Activated CD4-positive, alpha-beta T cell treated with anti-CD3 and anti-CD28 coated beads, Interleukin-2, amount 50 U/mL, for 16 hours (primary cell): ENCODE measurements around the gene RNPEPL1.
"Not testable (repeated sequence)": the region's sequence is repeated elsewhere in the genome, so short reads cannot be mapped to it uniquely, and the experiment has no call there.

Source experiments
- DNase-seq: peaks from one replicate; pipeline ENCODE4 v3.0.0-alpha.2; 2020

RNPEPL1 gene

GRCh38 chr2:240538031-240538780 is 30.1 kb upstream of the RNPEPL1 start:
- no peak for DNase-seq

GRCh38 chr2:240539101-240539500 is 29.2 kb upstream of the RNPEPL1 start:
- not testable (repeated sequence) for DNase-seq

GRCh38 chr2:240539906-240540305 is 28.4 kb upstream of the RNPEPL1 start:
- no peak for DNase-seq

GRCh38 chr2:240551288-240551687 is 17.0 kb upstream of the RNPEPL1 start:
- DNase-seq = no peak

- no peak for DNase-seq
Measured at GRCh38 chr2:240551811-240552210, 16.5 kb upstream of the RNPEPL1 start.

GRCh38 chr2:240553956-240554480 is 14.3 kb upstream of the RNPEPL1 start:
- no peak for DNase-seq

- no peak for DNase-seq
Measured at GRCh38 chr2:240554767-240555493, 13.4 kb upstream of the RNPEPL1 start.

GRCh38 chr2:240555541-240556250 is 12.6 kb upstream of the RNPEPL1 start:
- DNase-seq = no peak

- DNase-seq = peak; percentile 77
Measured at GRCh38 chr2:240556553-240557100, 11.7 kb upstream of the RNPEPL1 start.

GRCh38 chr2:240557101-240557751 is 11.1 kb upstream of the RNPEPL1 start:
- no peak for DNase-seq

GRCh38 chr2:240557808-240558207 is 10.5 kb upstream of the RNPEPL1 start, which contains the start of gene ANKMY1:
Gene ANKMY1, minus strand, starts transcription at chr2:240557988. Its CDS starts 653 bp downstream, at chr2:240557335.
- DNase-seq = peak; percentile 79

GRCh38 chr2:240558236-240558761 is 10.0 kb upstream of the RNPEPL1 start:
- DNase-seq = no peak

GRCh38 chr2:240559286-240559685 is 9.0 kb upstream of the RNPEPL1 start:
- peak; percentile 41 for DNase-seq

GRCh38 chr2:240560084-240560479 is 8.2 kb upstream of the RNPEPL1 start, which contains the start of gene DUSP28:
Gene DUSP28, plus strand, starts transcription at chr2:240560357. Its CDS starts 328 bp downstream, at chr2:240560685.
- DNase-seq = peak; percentile 92

- DNase-seq = peak; percentile 99
Measured at GRCh38 chr2:240560480-240561324, 7.6 kb upstream of the RNPEPL1 start.

GRCh38 chr2:240561325-240561971 is 6.8 kb upstream of the RNPEPL1 start:
- DNase-seq = peak; percentile 65

GRCh38 chr2:240563231-240563630 is 5.1 kb upstream of the RNPEPL1 start:
- not testable (repeated sequence) for DNase-seq

GRCh38 chr2:240563951-240564560 is 4.2 kb upstream of the RNPEPL1 start:
- DNase-seq = no peak

- peak; percentile 48 for DNase-seq
Measured at GRCh38 chr2:240564561-240565332, 3.5 kb upstream of the RNPEPL1 start.
